ENCODE data around the gene PNMA8B.

Gene PNMA8B

GRCh38 chr19:46490774-46491173 lies 4.9 kb downstream of the PNMA8B start:
- Histone ChIP-seq H3K27ac (no peak overlapping the region), H2AFZ (ENCODE audit: low read depth) (no peak overlapping the region), H4K20me1 (ENCODE audit: insufficient read depth) (no peaks in the 10 kb centered on the region), H3K4me1 (ENCODE audit: low read depth, poor library complexity, severe bottlenecking) (no peaks in the 10 kb centered on the region), H3K36me3 (ENCODE audit: insufficient read depth) (no peaks in the 10 kb centered on the region), H3K4me3 (IDR thresholded peaks at IDR 0.05; ENCODE audit: insufficient read depth, low read depth, low read length) (no peak overlapping the region), H3K27me3 (ENCODE audit: insufficient read depth, low read depth) (peaks cover 92% of the 10 kb centered on the region), H3K79me2 (ENCODE audit: insufficient read depth, low read depth) (no peaks in the 10 kb centered on the region), H3K4me2 (no peak overlapping the region), H3K9ac (no peak overlapping the region)
- no peak for TF ChIP-seq CTCF (conservative IDR thresholded peaks at IDR 0.05; ENCODE audit: low read depth, low read length)

DNA sequence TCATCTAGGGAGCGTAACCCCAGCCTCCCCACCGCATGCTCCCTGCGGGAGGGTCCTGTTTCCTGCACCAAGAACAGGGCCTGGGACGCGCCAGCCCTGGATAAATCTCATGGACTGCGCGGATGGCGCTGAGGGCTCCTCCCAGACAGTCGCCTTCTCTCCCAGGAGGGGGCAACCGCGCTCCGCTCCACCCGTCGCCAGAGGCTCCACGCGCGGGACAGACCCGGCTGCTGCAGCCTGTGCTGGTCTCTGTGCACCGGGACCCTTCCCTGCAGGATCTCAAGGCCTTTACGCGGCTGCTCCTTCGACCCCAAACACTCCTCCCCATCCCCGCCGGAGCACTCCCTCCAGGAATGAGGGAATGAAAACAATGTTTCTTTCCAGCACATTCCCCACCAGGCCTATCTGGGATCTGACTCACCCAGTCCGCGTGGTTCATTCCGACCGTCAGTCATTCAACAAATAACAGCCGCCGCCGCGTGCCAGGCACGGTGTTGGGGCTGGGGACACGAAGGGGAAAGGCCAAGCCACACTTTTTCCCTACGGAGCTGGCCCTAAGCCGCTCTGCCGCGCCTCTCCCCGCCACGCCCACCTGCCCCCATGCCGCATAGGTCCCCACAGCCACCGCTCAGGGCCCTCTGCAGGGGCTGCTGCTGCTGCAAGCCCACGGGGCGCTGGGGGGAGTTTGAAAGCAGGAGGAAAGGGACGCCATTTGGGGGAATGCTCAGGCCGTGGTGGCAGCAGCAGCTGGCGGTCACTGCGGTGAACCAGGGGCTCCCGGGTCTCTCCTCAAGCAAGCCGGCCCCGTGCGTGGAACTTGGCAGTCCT lies 6.0 kb downstream of the PNMA8B start:
- Histone ChIP-seq H3K79me2 (ENCODE audit: insufficient read depth, low read depth) (no peaks in the 10 kb centered on the region), H3K36me3 (ENCODE audit: insufficient read depth) (no peaks in the 10 kb centered on the region), H3K9ac (no peak overlapping the region), H2AFZ (ENCODE audit: low read depth) (no peak overlapping the region), H3K4me2 (no peak overlapping the region), H3K4me3 (IDR thresholded peaks at IDR 0.05; ENCODE audit: insufficient read depth, low read depth, low read length) (no peak overlapping the region), H3K27ac (no peak overlapping the region), H4K20me1 (ENCODE audit: insufficient read depth) (no peaks in the 10 kb centered on the region), H3K27me3 (ENCODE audit: insufficient read depth, low read depth) (peaks cover 91% of the 10 kb centered on the region), H3K4me1 (ENCODE audit: low read depth, poor library complexity, severe bottlenecking) (no peaks in the 10 kb centered on the region)
- TF ChIP-seq CTCF (conservative IDR thresholded peaks at IDR 0.05; ENCODE audit: low read depth, low read length), result no peak

- no peak overlapping the region for H3K9ac ChIP-seq
- H3K27ac ChIP-seq, result no peak overlapping the region
- H3K4me2 ChIP-seq, result no peak overlapping the region
- peaks cover 93% of the 10 kb centered on the region for H3K27me3 ChIP-seq (ENCODE audit: insufficient read depth, low read depth)
- TF ChIP-seq CTCF (conservative IDR thresholded peaks at IDR 0.05; ENCODE audit: low read depth, low read length), result no peak
- no peaks in the 10 kb centered on the region for H3K36me3 ChIP-seq (ENCODE audit: insufficient read depth)
- no peak overlapping the region for H3K4me3 ChIP-seq (IDR thresholded peaks at IDR 0.05; ENCODE audit: insufficient read depth, low read depth, low read length)
- no peaks in the 10 kb centered on the region for H4K20me1 ChIP-seq (ENCODE audit: insufficient read depth)
- no peaks in the 10 kb centered on the region for H3K79me2 ChIP-seq (ENCODE audit: insufficient read depth, low read depth)
- no peaks in the 10 kb centered on the region for H3K4me1 ChIP-seq (ENCODE audit: low read depth, poor library complexity, severe bottlenecking)
- H2AFZ ChIP-seq (ENCODE audit: low read depth), result no peak overlapping the region
These were observed 7.1 kb downstream of the PNMA8B start for GRCh38 chr19:46488551-46488950.

GRCh38 chr19:46487802-46488445 lies 7.7 kb downstream of the PNMA8B start:
- Histone ChIP-seq H4K20me1 (ENCODE audit: insufficient read depth) (no peaks in the 10 kb centered on the region), H2AFZ (ENCODE audit: low read depth) (no peak overlapping the region; the same call in 1 of the 2 replicates), H3K36me3 (ENCODE audit: insufficient read depth) (no peaks in the 10 kb centered on the region), H3K4me3 (IDR thresholded peaks at IDR 0.05; ENCODE audit: insufficient read depth, low read depth, low read length) (no peak overlapping the region), H3K27ac (no peak overlapping the region), H3K4me2 (no peak overlapping the region; the same call in 1 of the 2 replicates), H3K4me1 (ENCODE audit: low read depth, poor library complexity, severe bottlenecking) (no peaks in the 10 kb centered on the region), H3K9ac (no peak overlapping the region), H3K27me3 (ENCODE audit: insufficient read depth, low read depth) (peaks cover 93% of the 10 kb centered on the region), H3K79me2 (ENCODE audit: insufficient read depth, low read depth) (no peaks in the 10 kb centered on the region)
- peak; percentile 86 for TF ChIP-seq CTCF (conservative IDR thresholded peaks at IDR 0.05; ENCODE audit: low read depth, low read length)

All from KMS-11 (cell line).